ENCODE results near the gene HOMER1. TPM values are rescaled to one million over a fixed set of nuclear protein-coding genes. Genes with fewer than 3 reads are reported as not detected.

The HOMER1 gene
- total RNA-seq, 1 experiment from 2014 or later, result 26.6 TPM

- CTCF ChIA-PET, result no interaction called here
- Mint-ChIP-seq H3K9me3 (ENCODE audit: low read depth, unreplicated experiment) (no peaks in the 10 kb centered on the region), H3K36me3 (ENCODE audit: insufficient read depth, unreplicated experiment) (no peaks in the 10 kb centered on the region), H3K4me1 (ENCODE audit: low read depth, unreplicated experiment) (no peaks in the 10 kb centered on the region), H3K27ac (ENCODE audit: unreplicated experiment) (no peak overlapping the region), H3K27me3 (ENCODE audit: unreplicated experiment) (no peaks in the 10 kb centered on the region), H3K4me3 (ENCODE audit: low read depth, unreplicated experiment) (no peak overlapping the region)
- no peak for TF ChIP-seq CTCF (IDR thresholded peaks at IDR 0.05; ENCODE audit: unreplicated experiment)
- DNase-seq, result no peak
- BruUV-seq (replicated peaks), result no TSS peak
- intact Hi-C loops (cut with micrococcal nuclease; ENCODE audit: unreplicated experiment), result no loop called here
Measured at GRCh38 chr5:79456890-79457583, 56.9 kb downstream of the HOMER1 start.

- Mint-ChIP-seq H3K4me1 (ENCODE audit: low read depth, unreplicated experiment) (no peaks in the 10 kb centered on the region), H3K9me3 (ENCODE audit: low read depth, unreplicated experiment) (no peaks in the 10 kb centered on the region), H3K27me3 (ENCODE audit: unreplicated experiment) (no peaks in the 10 kb centered on the region), H3K36me3 (ENCODE audit: insufficient read depth, unreplicated experiment) (no peaks in the 10 kb centered on the region), H3K27ac (ENCODE audit: unreplicated experiment) (no peak overlapping the region), H3K4me3 (ENCODE audit: low read depth, unreplicated experiment) (no peak overlapping the region)
- CTCF ChIA-PET, result no interaction called here
- BruUV-seq (replicated peaks), result no TSS peak
- no peak for TF ChIP-seq CTCF (IDR thresholded peaks at IDR 0.05; ENCODE audit: unreplicated experiment)
- intact Hi-C loops (cut with micrococcal nuclease; ENCODE audit: unreplicated experiment), result no loop called here
- DNase-seq, result no peak
Measured at GRCh38 chr5:79456400-79456799, 57.5 kb downstream of the HOMER1 start.

- BruUV-seq (replicated peaks), result no TSS peak
- no peaks in the 10 kb centered on the region for H3K9me3 Mint-ChIP-seq (ENCODE audit: low read depth, unreplicated experiment)
- H3K36me3 Mint-ChIP-seq (ENCODE audit: insufficient read depth, unreplicated experiment), result no peaks in the 10 kb centered on the region
- H3K4me1 Mint-ChIP-seq (ENCODE audit: low read depth, unreplicated experiment), result no peaks in the 10 kb centered on the region
- CTCF ChIA-PET, result no interaction called here
- no peak overlapping the region for H3K4me3 Mint-ChIP-seq (ENCODE audit: low read depth, unreplicated experiment)
- H3K27ac Mint-ChIP-seq (ENCODE audit: unreplicated experiment), result no peak overlapping the region
- intact Hi-C loops (cut with micrococcal nuclease; ENCODE audit: unreplicated experiment), result no loop called here
- no peaks in the 10 kb centered on the region for H3K27me3 Mint-ChIP-seq (ENCODE audit: unreplicated experiment)
- TF ChIP-seq CTCF (IDR thresholded peaks at IDR 0.05; ENCODE audit: unreplicated experiment), result no peak
- no peak for DNase-seq
Measured at GRCh38 chr5:79454043-79454442, 59.9 kb downstream of the HOMER1 start.

- BruUV-seq (replicated peaks), result no TSS peak
- DNase-seq, result no peak
- intact Hi-C loops (cut with micrococcal nuclease; ENCODE audit: unreplicated experiment), result no loop called here
- no peak overlapping the region for H3K27ac Mint-ChIP-seq (ENCODE audit: unreplicated experiment)
- no peaks in the 10 kb centered on the region for H3K27me3 Mint-ChIP-seq (ENCODE audit: unreplicated experiment)
- TF ChIP-seq CTCF (IDR thresholded peaks at IDR 0.05; ENCODE audit: unreplicated experiment), result no peak
- H3K4me3 Mint-ChIP-seq (ENCODE audit: low read depth, unreplicated experiment), result no peak overlapping the region
- CTCF ChIA-PET, result no interaction called here
- H3K4me1 Mint-ChIP-seq (ENCODE audit: low read depth, unreplicated experiment), result no peaks in the 10 kb centered on the region
- no peaks in the 10 kb centered on the region for H3K9me3 Mint-ChIP-seq (ENCODE audit: low read depth, unreplicated experiment)
- no peaks in the 10 kb centered on the region for H3K36me3 Mint-ChIP-seq (ENCODE audit: insufficient read depth, unreplicated experiment)
Measured at GRCh38 chr5:79448336-79448735, 65.6 kb downstream of the HOMER1 start.
